ENCODE data around the gene UNC93A. TPM values are rescaled to one million over a fixed set of nuclear protein-coding genes. Genes with fewer than 3 reads are reported as not detected.
"Not testable (repeated sequence)": the region's sequence is repeated elsewhere in the genome, so short reads cannot be mapped to it uniquely, and the experiment has no call there.

Gene UNC93A
- total RNA-seq, 1 experiment from 2014 or later = not detected

- ChIA-PET CTCF (no interaction called here), POLR2A (ENCODE audit: low non-redundant PET) (no interaction called here)
- DNase-seq (ENCODE audit: low spot score) = no peak
- Histone ChIP-seq H3K4me1 (ENCODE audit: insufficient read depth, low read length, poor library complexity, severe bottlenecking) (no peaks in the 10 kb centered on the region), H3K9me3 (ENCODE audit: low read depth, low read length, poor library complexity, severe bottlenecking) (no peaks in the 10 kb centered on the region), H3K36me3 (ENCODE audit: insufficient read depth, low read length, poor library complexity, severe bottlenecking) (no peaks in the 10 kb centered on the region), H3K4me3 (ENCODE audit: low read depth, low read length, poor library complexity, severe bottlenecking) (no peak overlapping the region), H3K27ac (ENCODE audit: low read depth, low read length, poor library complexity, severe bottlenecking) (no peak overlapping the region), H3K27me3 (replicated peaks; ENCODE audit: insufficient read depth, low read depth, low read length, poor library complexity) (peaks cover 3% of the 10 kb centered on the region)
- no TSS peak for BruUV-seq (replicated peaks)
- TF ChIP-seq CTCF (conservative IDR thresholded peaks at IDR 0.05; ENCODE audit: low read depth, low read length) = no peak
- TF ChIP-seq EZH2 (IDR thresholded peaks at IDR 0.05; ENCODE audit: borderline replicate concordance, low read depth, low read length, poor library complexity, severe bottlenecking) = no peak
- intact Hi-C loops (cut with micrococcal nuclease; ENCODE audit: unreplicated experiment) = no loop called here
Measured at GRCh38 chr6:167311286-167311685, 20.2 kb downstream of the UNC93A start.

- CTCF ChIA-PET; H3K36me3 ChIP-seq (ENCODE audit: insufficient read depth, low read length, poor library complexity, severe bottlenecking); H3K4me3 ChIP-seq (ENCODE audit: low read depth, low read length, poor library complexity, severe bottlenecking): not testable (repeated sequence)
Measured at GRCh38 chr6:167311691-167312090, 20.6 kb downstream of the UNC93A start.

GRCh38 chr6:167314180-167314821 is 23.2 kb downstream of the UNC93A start:
- no peaks in the 10 kb centered on the region for H3K9me3 ChIP-seq (ENCODE audit: low read depth, low read length, poor library complexity, severe bottlenecking)
- no peaks in the 10 kb centered on the region for H3K36me3 ChIP-seq (ENCODE audit: insufficient read depth, low read length, poor library complexity, severe bottlenecking)
- H3K27ac ChIP-seq (ENCODE audit: low read depth, low read length, poor library complexity, severe bottlenecking) = no peak overlapping the region
- intact Hi-C loops (cut with micrococcal nuclease; ENCODE audit: unreplicated experiment) = no loop called here
- ChIA-PET POLR2A (ENCODE audit: low non-redundant PET) (no interaction called here), CTCF (no interaction called here)
- peaks cover 3% of the 10 kb centered on the region for H3K27me3 ChIP-seq (replicated peaks; ENCODE audit: insufficient read depth, low read depth, low read length, poor library complexity)
- TF ChIP-seq CTCF (conservative IDR thresholded peaks at IDR 0.05; ENCODE audit: low read depth, low read length) = no peak
- TF ChIP-seq EZH2 (IDR thresholded peaks at IDR 0.05; ENCODE audit: borderline replicate concordance, low read depth, low read length, poor library complexity, severe bottlenecking) = no peak
- BruUV-seq (replicated peaks) = no TSS peak
- DNase-seq (ENCODE audit: low spot score) = no peak
- no peak overlapping the region for H3K4me3 ChIP-seq (ENCODE audit: low read depth, low read length, poor library complexity, severe bottlenecking)
- no peaks in the 10 kb centered on the region for H3K4me1 ChIP-seq (ENCODE audit: insufficient read depth, low read length, poor library complexity, severe bottlenecking)

More at GRCh38 chr6:167311691-167312090, 20.6 kb downstream of the UNC93A start:
- H3K27ac ChIP-seq (ENCODE audit: low read depth, low read length, poor library complexity, severe bottlenecking); H3K27me3 ChIP-seq (replicated peaks; ENCODE audit: insufficient read depth, low read depth, low read length, poor library complexity); H3K4me1 ChIP-seq (ENCODE audit: insufficient read depth, low read length, poor library complexity, severe bottlenecking); DNase-seq (ENCODE audit: low spot score); POLR2A ChIA-PET (ENCODE audit: low non-redundant PET); intact Hi-C loops (cut with micrococcal nuclease; ENCODE audit: unreplicated experiment); H3K9me3 ChIP-seq (ENCODE audit: low read depth, low read length, poor library complexity, severe bottlenecking); BruUV-seq (replicated peaks): not testable (repeated sequence)

GRCh38 chr6:167317172-167317571 is 26.1 kb downstream of the UNC93A start:
- TF ChIP-seq EZH2 (IDR thresholded peaks at IDR 0.05; ENCODE audit: borderline replicate concordance, low read depth, low read length, poor library complexity, severe bottlenecking) = no peak
- TF ChIP-seq CTCF (conservative IDR thresholded peaks at IDR 0.05; ENCODE audit: low read depth, low read length) = no peak

GRCh38 chr6:167318354-167318753 is 27.2 kb downstream of the UNC93A start:
- intact Hi-C loops (cut with micrococcal nuclease; ENCODE audit: unreplicated experiment) = not testable (repeated sequence)

More at GRCh38 chr6:167317172-167317571, 26.1 kb downstream of the UNC93A start:
- no TSS peak for BruUV-seq (replicated peaks)
- Histone ChIP-seq H3K4me3 (ENCODE audit: low read depth, low read length, poor library complexity, severe bottlenecking) (no peak overlapping the region), H3K27ac (ENCODE audit: low read depth, low read length, poor library complexity, severe bottlenecking) (no peak overlapping the region), H3K27me3 (replicated peaks; ENCODE audit: insufficient read depth, low read depth, low read length, poor library complexity) (peaks cover 3% of the 10 kb centered on the region), H3K36me3 (ENCODE audit: insufficient read depth, low read length, poor library complexity, severe bottlenecking) (no peaks in the 10 kb centered on the region), H3K9me3 (ENCODE audit: low read depth, low read length, poor library complexity, severe bottlenecking) (no peaks in the 10 kb centered on the region), H3K4me1 (ENCODE audit: insufficient read depth, low read length, poor library complexity, severe bottlenecking) (no peaks in the 10 kb centered on the region)
- DNase-seq (ENCODE audit: low spot score) = no peak
- intact Hi-C loops (cut with micrococcal nuclease; ENCODE audit: unreplicated experiment) = no loop called here
- ChIA-PET POLR2A (ENCODE audit: low non-redundant PET) (no interaction called here), CTCF (no interaction called here)

More at GRCh38 chr6:167318354-167318753, 27.2 kb downstream of the UNC93A start:
- H3K4me1 ChIP-seq (ENCODE audit: insufficient read depth, low read length, poor library complexity, severe bottlenecking); POLR2A ChIA-PET (ENCODE audit: low non-redundant PET); H3K27ac ChIP-seq (ENCODE audit: low read depth, low read length, poor library complexity, severe bottlenecking); CTCF ChIA-PET; DNase-seq (ENCODE audit: low spot score); H3K4me3 ChIP-seq (ENCODE audit: low read depth, low read length, poor library complexity, severe bottlenecking); H3K9me3 ChIP-seq (ENCODE audit: low read depth, low read length, poor library complexity, severe bottlenecking); H3K27me3 ChIP-seq (replicated peaks; ENCODE audit: insufficient read depth, low read depth, low read length, poor library complexity); BruUV-seq (replicated peaks); H3K36me3 ChIP-seq (ENCODE audit: insufficient read depth, low read length, poor library complexity, severe bottlenecking): not testable (repeated sequence)

Data from A673 (cell line).